A673 (cell line): Measurements from ENCODE around the gene MYO1C. TPM values are rescaled to one million over a fixed set of nuclear protein-coding genes. Genes with fewer than 3 reads are reported as not detected.

Source experiments
- BruUV-seq: library from RNA; stranded (reverse); fragments of 400-500 nt; replicated peaks from 2 replicates; lab custom pipeline; 2021; lab: Mats Ljungman, UMichigan
- CTCF ChIA-PET: fragments of 300-600 bp; sonication (Branson Sonifier 250); formaldehyde crosslinking; loops from one replicate; lab custom pipeline; 2022; ENCODE audit warnings: antibody characterized with exemption; lab: Charles Lee
- POLR2A ChIA-PET: fragments of 300-600 bp; sonication (Branson Sonifier 250); formaldehyde crosslinking; loops from one replicate; lab custom pipeline; 2022; ENCODE audit warnings: antibody characterized with exemption; ENCODE audit not compliant: low non-redundant PET; lab: Charles Lee
- DNase-seq: peaks from one replicate; pipeline ENCODE4 v3.0.0-alpha.2; 2015; ENCODE audit warnings: low spot score
- H3K27ac ChIP-seq: fragments of 200-600 bp; sonication (generic); 2 replicates; pipeline ENCODE4 v1.5.1; 2016; ENCODE audit warnings: mixed run types, low read depth, mild to moderate bottlenecking, mixed read lengths, antibody characterized with exemption, low read length; ENCODE audit not compliant: poor library complexity, severe bottlenecking
- H3K27me3 ChIP-seq: fragments of 200-600 bp; sonication (generic); replicated peaks from 2 replicates; pipeline ENCODE4 v1.6.1; 2017; ENCODE audit warnings: mixed run types, low read depth, mild to moderate bottlenecking, mixed read lengths, antibody characterized with exemption, low read length; ENCODE audit not compliant: insufficient read depth, poor library complexity
- H3K36me3 ChIP-seq: fragments of 200-600 bp; sonication (generic); 2 replicates; pipeline ENCODE4 v1.6.1; 2016; ENCODE audit warnings: mixed run types, mild to moderate bottlenecking, mixed read lengths, antibody characterized with exemption, low read length; ENCODE audit not compliant: insufficient read depth, poor library complexity, severe bottlenecking
- H3K4me1 ChIP-seq: fragments of 200-600 bp; sonication (generic); 2 replicates; pipeline ENCODE4 v1.6.1; 2017; ENCODE audit warnings: mixed run types, mild to moderate bottlenecking, mixed read lengths, antibody characterized with exemption, low read length; ENCODE audit not compliant: insufficient read depth, poor library complexity, severe bottlenecking
- H3K4me3 ChIP-seq: fragments of 200-600 bp; sonication (generic); 2 replicates; pipeline ENCODE4 v1.5.1; 2016; ENCODE audit warnings: low read depth, mixed run types, mild to moderate bottlenecking, mixed read lengths, low read length; ENCODE audit not compliant: poor library complexity, severe bottlenecking
- H3K9me3 ChIP-seq: fragments of 200-600 bp; sonication (generic); 2 replicates; pipeline ENCODE4 v1.6.1; 2016; ENCODE audit warnings: mixed run types, low read depth, mild to moderate bottlenecking, mixed read lengths, antibody characterized with exemption, low read length; ENCODE audit not compliant: poor library complexity, severe bottlenecking
- EZH2 ChIP-seq: fragments of 200-600 bp; sonication (generic); IDR thresholded peaks from 2 replicates; pipeline ENCODE4 v1.6.1; 2017; ENCODE audit warnings: borderline replicate concordance, low read depth, mild to moderate bottlenecking, mixed read lengths, antibody characterized with exemption, low read length; ENCODE audit not compliant: poor library complexity, severe bottlenecking
- intact Hi-C: fragments of 100-400 bp; cut with micrococcal nuclease; formaldehyde crosslinking; loops from one replicate; pipeline ENCODE4 v1.10.0; 2022; ENCODE audit not compliant: unreplicated experiment
- total RNA-seq: library from RNA; stranded (reverse); gene quantifications from 2 replicates; pipeline ENCODE4 v1.2.3, GENCODE V29; 2021
- TF ChIP-seq, protein P1 (sequence below): fragments of 300-800, 200-600 bp; sonication (generic); conservative IDR thresholded peaks from 2 replicates; pipeline ENCODE4 v1.5.1; 2017; ENCODE audit warnings: low read depth, mild to moderate bottlenecking, antibody characterized with exemption, low read length, moderate library complexity, mixed read lengths

The MYO1C gene
- total RNA-seq, 1 experiment from 2014 or later, result 103 TPM

DNA sequence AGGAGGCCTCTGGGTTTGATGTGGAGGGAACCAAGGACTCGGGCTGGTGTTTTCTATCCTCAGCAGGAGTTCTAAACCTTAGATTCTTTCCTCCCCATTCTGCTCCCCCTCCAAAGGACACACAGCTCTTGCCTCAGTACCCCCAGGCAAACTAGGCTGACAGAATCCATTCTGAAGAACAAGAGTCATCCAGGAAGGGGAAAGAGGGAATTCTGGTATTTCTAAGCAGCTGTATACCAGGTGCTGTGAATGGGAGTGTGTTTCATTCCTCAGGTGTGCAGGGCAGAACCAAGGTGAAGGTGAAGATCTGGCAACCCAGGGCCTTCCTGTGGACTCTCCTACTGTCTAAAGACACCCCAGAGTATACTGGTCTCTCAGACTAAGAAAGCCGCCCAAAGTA, 19.9 kb upstream of the MYO1C start:
- no peak for DNase-seq
- TF ChIP-seq, protein P1, sequence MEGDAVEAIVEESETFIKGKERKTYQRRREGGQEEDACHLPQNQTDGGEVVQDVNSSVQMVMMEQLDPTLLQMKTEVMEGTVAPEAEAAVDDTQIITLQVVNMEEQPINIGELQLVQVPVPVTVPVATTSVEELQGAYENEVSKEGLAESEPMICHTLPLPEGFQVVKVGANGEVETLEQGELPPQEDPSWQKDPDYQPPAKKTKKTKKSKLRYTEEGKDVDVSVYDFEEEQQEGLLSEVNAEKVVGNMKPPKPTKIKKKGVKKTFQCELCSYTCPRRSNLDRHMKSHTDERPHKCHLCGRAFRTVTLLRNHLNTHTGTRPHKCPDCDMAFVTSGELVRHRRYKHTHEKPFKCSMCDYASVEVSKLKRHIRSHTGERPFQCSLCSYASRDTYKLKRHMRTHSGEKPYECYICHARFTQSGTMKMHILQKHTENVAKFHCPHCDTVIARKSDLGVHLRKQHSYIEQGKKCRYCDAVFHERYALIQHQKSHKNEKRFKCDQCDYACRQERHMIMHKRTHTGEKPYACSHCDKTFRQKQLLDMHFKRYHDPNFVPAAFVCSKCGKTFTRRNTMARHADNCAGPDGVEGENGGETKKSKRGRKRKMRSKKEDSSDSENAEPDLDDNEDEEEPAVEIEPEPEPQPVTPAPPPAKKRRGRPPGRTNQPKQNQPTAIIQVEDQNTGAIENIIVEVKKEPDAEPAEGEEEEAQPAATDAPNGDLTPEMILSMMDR, result no peak
- no peak for TF ChIP-seq EZH2
- CTCF ChIA-PET, result no interaction called here
- intact Hi-C loops, result no loop called here
- no peak overlapping the region for H3K4me3 ChIP-seq
- H3K27me3 ChIP-seq, result no peaks in the 10 kb centered on the region
- peak overlapping the region; percentile 80 for H3K27ac ChIP-seq
- no TSS peak for BruUV-seq
- no peaks in the 10 kb centered on the region for H3K36me3 ChIP-seq
- POLR2A ChIA-PET, result no interaction called here
- H3K4me1 ChIP-seq, result peaks cover 29% of the 10 kb centered on the region
- no peaks in the 10 kb centered on the region for H3K9me3 ChIP-seq

DNA sequence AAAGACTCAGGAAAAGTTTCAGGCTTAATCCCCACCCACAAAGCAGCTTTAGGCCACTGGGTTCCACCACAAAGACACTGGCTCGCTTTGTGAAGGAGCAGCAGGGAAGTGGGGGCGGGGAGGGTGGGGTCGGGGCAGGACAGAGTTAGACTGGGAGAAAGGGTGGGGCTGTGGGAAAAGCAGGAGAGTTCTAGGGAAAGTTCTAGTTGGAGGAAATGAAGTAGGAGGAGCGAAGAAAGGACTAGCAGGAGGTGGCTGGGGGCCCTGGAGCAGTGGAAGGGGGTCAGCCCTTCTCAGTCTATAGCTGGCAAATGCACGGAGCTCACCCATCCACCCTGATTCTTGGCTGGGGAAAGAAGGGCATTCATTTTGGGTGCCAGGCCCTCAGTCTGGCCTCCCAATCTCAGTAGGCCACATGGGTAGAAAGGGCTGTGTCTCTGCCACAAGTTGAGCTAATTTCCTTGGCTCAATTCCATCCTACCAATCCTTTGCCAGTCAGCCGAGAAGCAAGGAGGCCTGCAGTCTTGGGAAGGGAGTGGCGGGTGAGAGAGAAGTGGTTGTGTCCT, 19.4 kb upstream of the MYO1C start:
- peaks cover 28% of the 10 kb centered on the region for H3K4me1 ChIP-seq
- CTCF ChIA-PET, result no interaction called here
- no peak for TF ChIP-seq EZH2
- TF ChIP-seq, protein P1, result no peak
- no peak overlapping the region for H3K4me3 ChIP-seq
- no peaks in the 10 kb centered on the region for H3K27me3 ChIP-seq
- BruUV-seq, result no TSS peak
- peak overlapping the region; percentile 80 for H3K27ac ChIP-seq
- peak; percentile 79 for DNase-seq
- no peaks in the 10 kb centered on the region for H3K36me3 ChIP-seq
- H3K9me3 ChIP-seq, result no peaks in the 10 kb centered on the region
- POLR2A ChIA-PET, result no interaction called here
- intact Hi-C loops, result no loop called here

DNA sequence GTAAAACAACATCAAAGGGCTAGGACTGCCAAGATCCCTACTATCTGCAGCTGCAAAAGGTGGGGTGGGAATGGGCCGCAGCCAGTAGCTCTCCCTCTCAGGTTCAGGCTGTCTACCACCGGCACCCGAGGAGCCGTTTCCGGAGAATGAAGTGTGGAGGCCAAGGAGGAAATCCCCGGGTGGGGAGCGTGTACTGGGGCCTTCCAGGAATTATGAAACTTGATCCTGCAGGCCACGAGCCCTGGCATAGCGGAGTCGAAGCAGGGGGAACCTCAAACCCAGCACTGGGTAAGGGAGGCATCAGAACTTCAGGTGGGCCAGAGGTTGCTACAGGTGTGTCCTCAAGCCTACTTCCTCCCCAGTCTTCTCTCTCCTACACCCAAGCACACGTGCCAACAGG, 18.8 kb upstream of the MYO1C start:
- DNase-seq, result peak; percentile 48
- Histone ChIP-seq H3K27ac (peak overlapping the region; percentile 80), H3K36me3 (no peaks in the 10 kb centered on the region), H3K27me3 (no peaks in the 10 kb centered on the region), H3K9me3 (no peaks in the 10 kb centered on the region), H3K4me1 (peaks cover 28% of the 10 kb centered on the region), H3K4me3 (no peak overlapping the region)
- CTCF ChIA-PET, result no interaction called here
- intact Hi-C loops, result no loop called here
- no TSS peak for BruUV-seq
- no peak for TF ChIP-seq EZH2
- TF ChIP-seq, protein P1, result no peak
- POLR2A ChIA-PET, result no interaction called here
